Hematopoietic multipotent progenitor cell treated with erythropoietin and hydrocortisone succinate and interleukin-3 and kit ligand, for 17 days (in vitro differentiated cells): Measurements from ENCODE around the gene DEFB108B.
"Not testable (repeated sequence)": the region's sequence is repeated elsewhere in the genome, so short reads cannot be mapped to it uniquely, and the experiment has no call there.

ENCODE experiments used
- DNase-seq: peaks from one replicate; pipeline ENCODE4 v3.0.0-alpha.2; 2015; ENCODE audit warnings: low spot score

The DEFB108B gene

GRCh38 chr11:71832811-71833210, at the start of gene DEFB108B:
TSS of gene DEFB108B (plus strand) at chr11:71833200. CDS start at chr11:71833200, 0 bp downstream.
- not testable (repeated sequence) for DNase-seq

- DNase-seq, result peak; percentile 80
Measured at GRCh38 chr11:71786114-71786847, 46.7 kb upstream of the DEFB108B start.

GRCh38 chr11:71786848-71787097, 46.2 kb upstream of the DEFB108B start:
- peak; percentile 99 for DNase-seq

- DNase-seq, result peak; percentile 92
Measured at GRCh38 chr11:71787098-71787823, 45.7 kb upstream of the DEFB108B start.

GRCh38 chr11:71787824-71788454, 45.1 kb upstream of the DEFB108B start:
- DNase-seq, result not testable (repeated sequence)

GRCh38 chr11:71789444-71790196, 43.4 kb upstream of the DEFB108B start:
- DNase-seq, result not testable (repeated sequence)

- not testable (repeated sequence) for DNase-seq
Measured at GRCh38 chr11:71791111-71791510, 41.9 kb upstream of the DEFB108B start.

GRCh38 chr11:71792621-71793235, 40.3 kb upstream of the DEFB108B start:
- peak; percentile 39 for DNase-seq

- not testable (repeated sequence) for DNase-seq
Measured at GRCh38 chr11:71794386-71795040, 38.5 kb upstream of the DEFB108B start.

- not testable (repeated sequence) for DNase-seq
Measured at GRCh38 chr11:71795236-71795635, 37.8 kb upstream of the DEFB108B start.

GRCh38 chr11:71796016-71796415, 37.0 kb upstream of the DEFB108B start:
- DNase-seq, result not testable (repeated sequence)

GRCh38 chr11:71796781-71797180, 36.2 kb upstream of the DEFB108B start:
- not testable (repeated sequence) for DNase-seq

- DNase-seq, result not testable (repeated sequence)
Measured at GRCh38 chr11:71799556-71800128, 33.4 kb upstream of the DEFB108B start.

GRCh38 chr11:71800335-71800953, 32.6 kb upstream of the DEFB108B start:
- DNase-seq, result peak; percentile 74

GRCh38 chr11:71801026-71801425, 32.0 kb upstream of the DEFB108B start:
- not testable (repeated sequence) for DNase-seq

GRCh38 chr11:71802874-71803273, 30.1 kb upstream of the DEFB108B start:
- not testable (repeated sequence) for DNase-seq

- not testable (repeated sequence) for DNase-seq
Measured at GRCh38 chr11:71804158-71804947, 28.6 kb upstream of the DEFB108B start.

GRCh38 chr11:71812529-71812928, 20.5 kb upstream of the DEFB108B start:
- not testable (repeated sequence) for DNase-seq
